K562 (cell line): ENCODE results near the gene BRINP2. TPM values are rescaled to one million over a fixed set of nuclear protein-coding genes. Genes with fewer than 3 reads are reported as not detected.

ENCODE experiments used
- PHTF2 ChIP-seq: fragments of 250-450 bp; sonication (Bioruptor Pico); IDR thresholded peaks from 2 replicates; pipeline ENCODE4 v1.5.0; 2021; ENCODE audit warnings: mild to moderate bottlenecking
- POLR2G ChIP-seq: fragments of 200-400 bp; formaldehyde crosslinking; IDR thresholded peaks from 2 replicates; pipeline ENCODE4 v1.6.1; 2017; ENCODE audit warnings: low read depth, mild to moderate bottlenecking, antibody characterized with exemption, low read length, moderate library complexity
- XRCC5 ChIP-seq: fragments of 200-400 bp; formaldehyde crosslinking; IDR thresholded peaks from 2 replicates; pipeline ENCODE4 v1.6.1; 2017; ENCODE audit warnings: low read depth, mild to moderate bottlenecking, low read length
- ZFP91 ChIP-seq: sonication (generic); formaldehyde crosslinking; IDR thresholded peaks from 2 replicates; pipeline ENCODE4 v1.8.0; 2022; ENCODE audit warnings: mild to moderate bottlenecking, missing genetic modification reagents
- ZNF143 ChIP-seq: sonication (generic); formaldehyde crosslinking; IDR thresholded peaks from 2 replicates; pipeline ENCODE4 v1.9.0; 2022; ENCODE audit warnings: mild to moderate bottlenecking, missing genetic modification reagents
- ZNF609 ChIP-seq: sonication (generic); formaldehyde crosslinking; IDR thresholded peaks from 2 replicates; pipeline ENCODE4 v1.8.1; 2023; ENCODE audit warnings: missing genetic modification reagents, mild to moderate bottlenecking, borderline replicate concordance
- polyA plus RNA-seq, 8 experiments: library from polyadenylated mRNA; depleted of rRNA in 4 of 8; stranded (reverse) in 5 of 8; unstranded in 3 of 8; fragments of >200 nt; fragmentation: Nextera tagmentation in 2 of 8; fragmentation: Illumina TruSeq in 1 of 8; extraction: Ambion mirVana in 2 of 8; extraction: Trizol in 1 of 8; gene quantifications; 2 replicates each; pipeline versions ENCODE4 v1.2.1 to v1.2.3, GENCODE V29; 2011 to 2014; ENCODE audit warnings: inconsistent platforms in 1 of 8, missing spikeins in 1 of 8
- total RNA-seq, 7 experiments: library from RNA; depleted of rRNA in 6 of 7; stranded (reverse); fragments of >200 nt in 6 of 7; fragmentation: Illumina TruSeq in 2 of 7; extraction: Trizol in 2 of 7; gene quantifications; 2 replicates each; pipeline versions ENCODE4 v1.2.1 to v1.2.3, GENCODE V29; 2011 to 2021; ENCODE audit warnings: low replicate concordance in 1 of 7

Gene BRINP2
- total and polyA plus RNA-seq, 9 of the 15 experiments (the other 6 are each of a cell fraction or from before 2014, with no cell fraction given) = not detected

GRCh38 chr1:177248258-177248657 lies 77.5 kb downstream of the BRINP2 start (continued):
- no peak for TF ChIP-seq ZFP91 (CRISPR knock-in tag)
- no peak for TF ChIP-seq ZNF143 (CRISPR knock-in tag)
- TF ChIP-seq PHTF2 (CRISPR knock-in tag) = no peak
- no peak for TF ChIP-seq ZNF609 (CRISPR knock-in tag)
- TF ChIP-seq POLR2G = no peak
- no peak for TF ChIP-seq XRCC5
